IPS DF 6.9 (cell line): ENCODE data around the gene CHN1.

Experiments
- DNase-seq: peaks from one replicate; pipeline ENCODE4 v3.0.0-alpha.2; 2013; ENCODE audit warnings: low read depth, low spot score
- H3K27ac ChIP-seq: one replicate; pipeline ENCODE4 v1.5.1; 2013; ENCODE audit warnings: low read length, control low read depth
- H3K27me3 ChIP-seq: 2 replicates; pipeline ENCODE4 v1.6.1; 2013; ENCODE audit warnings: mild to moderate bottlenecking, low read length; ENCODE audit not compliant: control insufficient read depth, insufficient read depth
- H3K36me3 ChIP-seq: 2 replicates; pipeline ENCODE4 v1.6.1; 2013; ENCODE audit warnings: low read length; ENCODE audit not compliant: control insufficient read depth, insufficient read depth
- H3K4me1 ChIP-seq: 2 replicates; pipeline ENCODE4 v1.6.1; 2013; ENCODE audit warnings: low read length; ENCODE audit not compliant: control insufficient read depth, insufficient read depth
- H3K4me3 ChIP-seq: 2 replicates; pipeline ENCODE4 v1.5.1; 2013; ENCODE audit warnings: mild to moderate bottlenecking, low read length
- H3K9me3 ChIP-seq: 2 replicates; pipeline ENCODE4 v1.6.1; 2013; ENCODE audit warnings: low read length, inconsistent platforms; ENCODE audit not compliant: control insufficient read depth, insufficient read depth
- WGBS: extraction: QIAGEN DNeasy Blood & Tissue Kit; methylation state at CpG from one replicate; pipeline ENCODE4 v1.1.7; 2013; ENCODE audit warnings: mixed read lengths, missing lambda C conversion rate; ENCODE audit not compliant: insufficient read length, insufficient coverage; 5-methylcytosine and 5-hydroxymethylcytosine counted together

Gene CHN1

DNA sequence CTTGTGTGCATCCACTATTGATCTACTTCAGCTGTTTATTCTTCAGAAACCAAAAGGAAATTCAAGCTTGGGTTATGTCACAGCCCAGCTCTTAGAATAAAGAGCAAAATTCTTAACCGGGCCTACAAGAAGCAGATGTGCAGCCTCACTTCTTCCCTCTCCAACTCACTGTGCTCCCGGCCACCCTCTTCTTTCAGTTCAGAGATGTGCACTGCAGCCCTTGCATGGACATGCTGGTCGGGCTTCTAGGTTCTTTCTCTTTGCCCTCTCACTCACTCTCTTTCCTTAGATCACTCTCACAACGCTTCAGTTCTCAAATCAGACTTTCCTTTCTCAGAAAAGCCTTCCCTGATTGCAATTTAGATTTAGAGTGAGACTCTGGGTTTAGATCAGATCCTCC, 104.1 kb downstream of the CHN1 start:
- no peak for DNase-seq
- no peaks in the 10 kb centered on the region for H3K27me3 ChIP-seq
- H3K4me3 ChIP-seq: no peak overlapping the region
- H3K4me1 ChIP-seq: no peaks in the 10 kb centered on the region
- no peaks in the 10 kb centered on the region for H3K9me3 ChIP-seq
- no peak overlapping the region for H3K27ac ChIP-seq
- H3K36me3 ChIP-seq: no peaks in the 10 kb centered on the region
- no CpG with 5 or more reads among the region's 4 CpGs for WGBS

DNA sequence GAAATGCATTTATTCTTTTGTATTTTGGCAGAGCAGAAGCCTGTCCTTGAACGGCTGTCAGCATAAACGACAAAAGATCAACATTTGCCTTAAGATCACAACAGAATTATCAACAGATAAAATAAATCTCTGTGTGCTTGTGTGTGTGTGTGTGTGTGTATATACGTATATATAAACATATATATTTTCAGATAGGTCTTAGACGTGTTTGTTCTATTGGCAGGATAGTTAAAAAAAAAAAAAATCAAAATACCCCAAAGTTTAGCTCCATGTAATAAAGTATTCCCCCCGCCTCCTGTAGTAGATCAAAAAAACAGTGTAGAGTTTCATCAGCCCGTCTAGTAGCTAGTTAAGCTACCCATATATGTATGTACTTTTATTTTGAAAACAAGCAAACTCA, 107.9 kb downstream of the CHN1 start:
- no peaks in the 10 kb centered on the region for H3K9me3 ChIP-seq
- no peak for DNase-seq
- H3K36me3 ChIP-seq: no peaks in the 10 kb centered on the region; the same call in 1 of the 2 replicates
- no peaks in the 10 kb centered on the region for H3K4me1 ChIP-seq
- H3K4me3 ChIP-seq: no peak overlapping the region
- H3K27me3 ChIP-seq: no peaks in the 10 kb centered on the region
- no CpG with 5 or more reads among the region's 6 CpGs for WGBS
- no peak overlapping the region for H3K27ac ChIP-seq

DNA sequence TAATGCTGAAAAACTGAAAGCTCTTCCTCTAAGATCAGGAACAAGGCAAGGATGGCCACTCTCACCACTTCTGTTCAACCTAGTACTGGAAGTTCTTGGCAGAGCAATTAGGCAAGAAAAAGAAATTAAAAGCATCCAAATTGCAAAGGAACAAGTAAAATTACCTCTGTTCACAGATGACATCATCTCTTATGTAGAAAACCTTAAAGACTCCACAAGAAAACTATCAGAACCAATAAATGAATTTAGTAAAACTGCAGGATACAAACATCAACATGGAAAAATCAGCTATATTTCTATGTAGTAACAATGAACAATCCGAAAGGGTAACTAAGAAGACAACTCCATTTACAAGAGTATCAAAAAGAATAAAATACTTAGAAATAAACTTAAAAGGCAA, 112.2 kb downstream of the CHN1 start:
- H3K27ac ChIP-seq: no peak overlapping the region
- no peaks in the 10 kb centered on the region for H3K27me3 ChIP-seq
- WGBS: no CpG with 5 or more reads among the region's 1 CpG
- peaks cover 4% of the 10 kb centered on the region for H3K4me1 ChIP-seq
- H3K36me3 ChIP-seq: no peaks in the 10 kb centered on the region; the same call in 1 of the 2 replicates
- H3K9me3 ChIP-seq: no peaks in the 10 kb centered on the region
- H3K4me3 ChIP-seq: no peak overlapping the region
- no peak for DNase-seq

DNA sequence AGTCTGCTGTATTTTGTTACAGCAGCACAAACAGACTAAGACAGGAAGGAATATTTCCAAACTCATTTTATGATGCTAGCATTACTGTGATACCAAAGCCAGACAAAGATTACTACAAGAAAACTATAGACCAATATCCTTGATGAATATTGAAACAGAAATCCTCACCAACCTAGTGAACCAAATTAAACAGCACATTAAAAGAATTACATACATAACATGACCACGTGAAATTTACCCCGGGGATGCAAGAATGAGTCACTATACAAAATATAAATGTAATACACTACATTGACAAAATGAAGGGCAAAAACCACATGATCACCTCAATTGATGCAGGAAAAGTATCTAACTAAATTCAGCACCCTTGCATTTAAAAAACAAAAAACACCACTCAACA, 112.6 kb downstream of the CHN1 start:
- no peak overlapping the region for H3K4me3 ChIP-seq
- H3K9me3 ChIP-seq: no peaks in the 10 kb centered on the region
- WGBS: no CpG with 5 or more reads among the region's 2 CpGs
- no peaks in the 10 kb centered on the region; the same call in 1 of the 2 replicates for H3K36me3 ChIP-seq
- H3K27ac ChIP-seq: no peak overlapping the region
- no peak for DNase-seq
- peaks cover 4% of the 10 kb centered on the region for H3K4me1 ChIP-seq
- H3K27me3 ChIP-seq: no peaks in the 10 kb centered on the region

DNA sequence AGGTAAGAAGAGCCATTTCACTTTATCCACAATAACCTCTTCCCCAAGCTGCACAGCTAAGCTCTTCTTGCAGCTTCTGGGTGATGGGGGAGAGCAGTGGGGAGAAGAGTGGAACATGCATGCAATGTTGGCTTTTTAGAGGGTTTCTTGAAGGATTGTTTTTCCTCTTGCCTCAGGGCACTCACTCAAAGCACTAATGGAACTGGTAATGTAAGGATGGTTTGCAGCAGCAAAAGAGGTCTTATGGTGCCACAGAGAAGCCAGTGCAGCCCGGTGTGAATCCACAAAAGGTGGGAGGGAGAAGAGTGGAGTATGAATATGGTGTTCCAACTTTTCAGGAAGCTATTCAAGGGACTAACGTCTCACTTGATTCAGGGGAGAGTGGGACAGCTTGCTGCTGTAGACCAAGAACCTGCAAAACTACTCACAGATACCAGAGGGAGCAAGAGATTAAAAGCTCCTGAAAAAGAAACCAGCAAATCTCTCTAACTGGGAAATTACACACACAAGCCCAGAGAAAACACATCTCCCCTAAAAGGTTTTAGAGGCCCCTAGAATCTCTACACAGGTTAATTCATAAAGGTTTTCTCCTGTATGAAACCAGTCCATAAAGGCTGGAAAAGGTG, 116.4 kb downstream of the CHN1 start:
- WGBS: no CpG with 5 or more reads among the region's 2 CpGs
- no peak for DNase-seq

DNA sequence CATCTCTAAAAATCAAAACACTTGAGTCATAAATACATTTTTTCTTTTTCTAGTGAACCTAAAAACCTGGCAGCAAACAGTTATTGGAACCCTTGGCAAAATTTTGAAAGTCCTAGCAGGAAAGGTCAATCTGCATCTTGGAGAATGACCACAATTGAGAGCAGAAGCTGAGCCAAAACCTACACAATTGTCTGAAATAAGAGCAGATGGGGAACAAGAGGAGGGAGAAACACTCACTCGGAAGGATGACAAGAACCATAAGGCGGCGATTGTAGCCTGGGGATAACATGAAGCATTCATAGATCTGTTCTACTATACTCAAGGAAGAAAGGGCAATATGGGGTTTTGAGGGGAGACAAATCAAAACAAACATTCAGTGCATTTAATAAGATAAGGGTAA, 117.0 kb downstream of the CHN1 start:
- no peak for DNase-seq
- Histone ChIP-seq H3K27ac (no peak overlapping the region), H3K9me3 (no peaks in the 10 kb centered on the region), H3K27me3 (no peaks in the 10 kb centered on the region), H3K4me3 (no peak overlapping the region), H3K36me3 (no peaks in the 10 kb centered on the region), H3K4me1 (peaks cover 4% of the 10 kb centered on the region)
- no CpG with 5 or more reads among the region's 3 CpGs for WGBS

More for the DNA sequence above, 116.4 kb downstream of the CHN1 start:
- H3K27me3 ChIP-seq: no peaks in the 10 kb centered on the region
- H3K9me3 ChIP-seq: no peaks in the 10 kb centered on the region
- H3K27ac ChIP-seq: no peak overlapping the region
- H3K36me3 ChIP-seq: no peaks in the 10 kb centered on the region
- H3K4me1 ChIP-seq: peaks cover 4% of the 10 kb centered on the region
- no peak overlapping the region for H3K4me3 ChIP-seq

DNA sequence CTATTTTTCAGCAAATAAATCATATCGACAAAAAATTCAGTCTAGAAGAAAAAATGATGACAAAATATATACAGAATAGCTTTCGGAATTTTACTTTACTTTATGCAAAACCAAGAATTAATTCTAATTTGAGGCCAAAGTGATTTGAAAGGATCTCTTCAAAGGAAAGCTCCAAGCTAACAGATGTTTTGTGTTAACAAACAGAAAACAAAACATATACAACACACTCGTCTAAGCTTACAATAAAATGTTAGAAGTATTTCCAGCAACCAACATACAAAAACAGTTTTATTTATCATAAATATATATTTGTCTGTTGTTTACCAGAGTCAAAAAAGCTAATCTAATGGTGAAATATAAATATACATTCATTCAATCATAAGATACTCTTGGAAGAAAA, 122.8 kb downstream of the CHN1 start:
- no peaks in the 10 kb centered on the region for H3K27me3 ChIP-seq
- H3K4me3 ChIP-seq: no peak overlapping the region
- H3K4me1 ChIP-seq: no peaks in the 10 kb centered on the region
- H3K27ac ChIP-seq: no peak overlapping the region
- WGBS: 100% methylated on average over 2 of the region's 3 CpGs
- no peaks in the 10 kb centered on the region for H3K36me3 ChIP-seq
- H3K9me3 ChIP-seq: no peaks in the 10 kb centered on the region
- no peak for DNase-seq

DNA sequence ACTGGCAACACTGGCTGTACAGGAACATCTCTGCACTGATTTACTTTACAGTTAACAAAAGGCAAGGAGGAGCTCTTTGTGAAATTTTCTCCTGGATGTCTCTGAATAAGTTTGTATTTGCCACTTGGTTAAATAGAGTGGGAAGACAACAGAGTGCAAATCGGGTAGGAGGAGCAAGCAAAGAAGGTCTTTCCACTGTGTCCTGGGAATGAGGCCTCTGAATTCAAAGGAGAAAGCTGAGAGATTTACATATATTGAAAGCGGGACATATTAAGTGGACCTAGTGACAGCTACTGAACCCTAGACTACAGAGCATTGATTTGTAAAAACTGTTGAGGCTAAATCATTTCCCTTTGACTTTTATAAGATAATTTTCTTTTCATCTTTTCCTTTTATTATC, 123.5 kb downstream of the CHN1 start:
- DNase-seq: no peak
- no CpG with 5 or more reads among the region's 2 CpGs for WGBS
- H3K27ac ChIP-seq: no peak overlapping the region

DNA sequence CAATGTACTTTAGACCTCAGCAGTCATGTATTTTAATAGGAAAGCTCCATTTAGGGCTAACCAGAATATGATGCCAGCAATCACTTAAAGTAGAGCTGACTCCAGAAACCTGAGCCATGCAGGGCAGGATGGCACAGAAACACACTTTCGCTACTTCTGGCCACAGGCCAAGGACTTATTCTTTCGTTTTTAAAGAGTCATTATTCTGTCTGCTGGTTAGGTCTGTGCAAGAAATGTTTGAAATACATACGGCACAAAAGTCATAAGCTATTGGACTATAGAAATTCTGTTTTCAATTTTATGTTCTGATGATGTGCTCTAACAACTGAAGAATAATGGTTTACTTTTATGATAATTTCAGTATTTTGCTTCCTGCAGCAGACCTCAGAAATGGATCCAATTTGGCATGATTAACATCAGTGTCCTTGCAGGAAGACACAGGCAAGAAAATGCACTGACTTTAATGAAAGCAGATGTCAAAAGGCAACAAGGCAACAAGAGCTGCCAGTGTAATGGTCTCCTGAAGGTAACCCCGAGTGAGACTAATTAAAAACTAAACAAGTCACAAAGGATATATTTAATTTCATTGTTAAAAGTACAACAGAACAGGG, 126.5 kb downstream of the CHN1 start:
- Histone ChIP-seq H3K27me3 (no peaks in the 10 kb centered on the region), H3K4me3 (no peak overlapping the region), H3K27ac (no peak overlapping the region), H3K4me1 (no peaks in the 10 kb centered on the region), H3K9me3 (no peaks in the 10 kb centered on the region), H3K36me3 (no peaks in the 10 kb centered on the region)
- DNase-seq: no peak
- no CpG with 5 or more reads among the region's 4 CpGs for WGBS

More for the DNA sequence above, 123.5 kb downstream of the CHN1 start:
- no peaks in the 10 kb centered on the region for H3K4me1 ChIP-seq
- H3K4me3 ChIP-seq: no peak overlapping the region
- no peaks in the 10 kb centered on the region for H3K27me3 ChIP-seq
- no peaks in the 10 kb centered on the region for H3K36me3 ChIP-seq
- H3K9me3 ChIP-seq: no peaks in the 10 kb centered on the region

DNA sequence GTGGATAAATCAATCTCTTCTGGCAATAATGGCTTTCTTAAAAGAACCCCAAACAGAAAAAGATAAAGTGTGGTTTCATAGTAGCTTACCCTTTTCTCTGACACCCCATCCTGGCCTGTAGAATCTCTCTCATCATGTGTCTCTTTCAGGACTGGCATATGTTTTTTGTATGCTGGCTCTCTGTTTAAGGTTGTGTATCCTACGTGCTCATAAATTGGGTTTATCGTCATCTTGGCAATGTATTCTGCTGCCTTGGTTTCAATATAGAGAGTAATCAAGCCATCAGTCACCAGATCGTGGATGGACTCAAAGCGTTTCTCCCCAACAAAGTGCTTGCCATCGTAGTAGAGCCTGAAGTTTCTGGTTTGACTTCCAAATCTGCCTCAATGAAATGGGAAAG, 127.4 kb downstream of the CHN1 start:
- H3K4me3 ChIP-seq: no peak overlapping the region
- H3K4me1 ChIP-seq: peaks cover 3% of the 10 kb centered on the region; the same call in 1 of the 2 replicates
- H3K9me3 ChIP-seq: no peaks in the 10 kb centered on the region
- no peak for DNase-seq
- no peaks in the 10 kb centered on the region for H3K36me3 ChIP-seq
- H3K27me3 ChIP-seq: no peaks in the 10 kb centered on the region
- H3K27ac ChIP-seq: no peak overlapping the region
- no CpG with 5 or more reads among the region's 5 CpGs for WGBS

DNA sequence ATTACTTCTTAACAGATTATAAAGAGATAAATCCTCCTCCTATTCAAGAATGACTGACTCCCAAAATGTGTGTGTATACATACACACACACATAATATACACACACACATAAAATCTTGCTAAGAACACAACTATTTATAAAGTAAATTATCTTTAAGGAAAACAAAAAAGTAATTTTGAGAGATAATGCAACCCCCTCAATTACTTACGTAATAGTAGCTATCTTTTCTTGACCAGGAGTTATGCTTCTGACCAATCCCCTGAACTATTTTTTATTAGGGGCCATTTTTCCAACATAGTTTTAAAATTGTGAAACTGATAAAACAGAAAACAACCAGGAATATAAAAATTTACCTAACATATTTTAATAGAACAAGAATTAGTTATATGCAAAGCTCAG, 127.9 kb downstream of the CHN1 start:
- no peak overlapping the region for H3K4me3 ChIP-seq
- H3K27ac ChIP-seq: no peak overlapping the region
- no CpG with 5 or more reads among the region's 1 CpG for WGBS
- H3K27me3 ChIP-seq: no peaks in the 10 kb centered on the region
- H3K4me1 ChIP-seq: peaks cover 3% of the 10 kb centered on the region; the same call in 1 of the 2 replicates
- DNase-seq: no peak
- no peaks in the 10 kb centered on the region for H3K9me3 ChIP-seq
- no peaks in the 10 kb centered on the region for H3K36me3 ChIP-seq
